ENCODE measurements around the gene RELN. TPM values are rescaled to one million over a fixed set of nuclear protein-coding genes. Genes with fewer than 3 reads are reported as not detected.

RELN gene
- total and polyA plus RNA-seq, 2 of the 13 experiments (the other 11 are each of a cell fraction or from before 2014, with no cell fraction given), result 315 to 332 TPM

DNA sequence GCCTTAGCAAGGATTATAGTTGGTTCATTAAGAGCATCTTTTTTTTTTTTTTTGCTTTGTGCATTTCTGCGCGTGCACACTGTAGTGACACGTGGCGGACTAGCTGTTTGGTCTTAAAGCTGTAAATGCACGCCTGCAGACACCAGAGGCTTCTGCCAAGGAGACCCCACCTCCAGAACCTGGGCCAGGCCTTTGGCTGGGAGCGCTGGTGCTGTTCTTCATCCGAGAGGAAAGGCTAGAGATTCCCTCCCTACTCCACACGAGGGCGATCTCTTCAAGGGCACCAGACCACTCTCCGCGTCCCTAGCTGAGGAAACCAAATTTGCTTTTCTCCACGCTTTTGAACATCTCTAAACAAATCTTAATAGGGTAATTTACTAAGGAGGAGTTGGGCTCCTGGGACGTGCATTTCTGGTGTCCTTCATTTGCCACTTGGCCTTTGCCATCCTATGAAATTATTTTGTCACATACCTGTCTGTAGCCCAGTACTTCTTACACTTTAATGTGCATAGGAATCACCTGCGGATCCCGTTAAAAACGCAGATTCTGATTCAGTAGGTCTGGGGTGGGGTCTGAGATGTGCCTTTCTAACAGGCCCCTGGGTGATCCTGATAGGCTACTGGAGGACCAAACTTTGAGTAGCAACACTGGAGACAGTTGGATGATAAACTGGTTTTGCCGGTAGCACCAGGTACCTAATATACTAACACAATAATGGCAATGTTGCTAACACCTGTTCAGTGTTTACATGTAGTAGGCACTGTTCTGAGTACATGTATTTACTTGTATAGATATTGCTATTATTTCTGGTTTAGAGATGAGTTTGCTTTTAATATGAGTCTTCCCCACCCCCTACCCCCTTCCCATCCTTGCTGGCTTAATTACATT, 542.1 kb downstream of the RELN start (continued):
- TF ChIP-seq, protein P1, sequence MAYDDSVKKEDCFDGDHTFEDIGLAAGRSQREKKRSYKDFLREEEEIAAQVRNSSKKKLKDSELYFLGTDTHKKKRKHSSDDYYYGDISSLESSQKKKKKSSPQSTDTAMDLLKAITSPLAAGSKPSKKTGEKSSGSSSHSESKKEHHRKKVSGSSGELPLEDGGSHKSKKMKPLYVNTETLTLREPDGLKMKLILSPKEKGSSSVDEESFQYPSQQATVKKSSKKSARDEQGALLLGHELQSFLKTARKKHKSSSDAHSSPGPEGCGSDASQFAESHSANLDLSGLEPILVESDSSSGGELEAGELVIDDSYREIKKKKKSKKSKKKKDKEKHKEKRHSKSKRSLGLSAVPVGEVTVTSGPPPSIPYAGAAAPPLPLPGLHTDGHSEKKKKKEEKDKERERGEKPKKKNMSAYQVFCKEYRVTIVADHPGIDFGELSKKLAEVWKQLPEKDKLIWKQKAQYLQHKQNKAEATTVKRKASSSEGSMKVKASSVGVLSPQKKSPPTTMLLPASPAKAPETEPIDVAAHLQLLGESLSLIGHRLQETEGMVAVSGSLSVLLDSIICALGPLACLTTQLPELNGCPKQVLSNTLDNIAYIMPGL (CRISPR knock-in tag; IDR thresholded peaks at IDR 0.05; ENCODE audit: borderline replicate concordance in 1 of 2, low read depth in 1 of 2), result 0 out of 4 replicates have a peak, but pooled peaks of 1 of the 2 experiments have one; percentile 45
- TF ChIP-seq, protein P2, sequence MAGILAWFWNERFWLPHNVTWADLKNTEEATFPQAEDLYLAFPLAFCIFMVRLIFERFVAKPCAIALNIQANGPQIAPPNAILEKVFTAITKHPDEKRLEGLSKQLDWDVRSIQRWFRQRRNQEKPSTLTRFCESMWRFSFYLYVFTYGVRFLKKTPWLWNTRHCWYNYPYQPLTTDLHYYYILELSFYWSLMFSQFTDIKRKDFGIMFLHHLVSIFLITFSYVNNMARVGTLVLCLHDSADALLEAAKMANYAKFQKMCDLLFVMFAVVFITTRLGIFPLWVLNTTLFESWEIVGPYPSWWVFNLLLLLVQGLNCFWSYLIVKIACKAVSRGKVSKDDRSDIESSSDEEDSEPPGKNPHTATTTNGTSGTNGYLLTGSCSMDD (CRISPR knock-in tag; IDR thresholded peaks at IDR 0.05), result no peak
- TF ChIP-seq, protein P3, sequence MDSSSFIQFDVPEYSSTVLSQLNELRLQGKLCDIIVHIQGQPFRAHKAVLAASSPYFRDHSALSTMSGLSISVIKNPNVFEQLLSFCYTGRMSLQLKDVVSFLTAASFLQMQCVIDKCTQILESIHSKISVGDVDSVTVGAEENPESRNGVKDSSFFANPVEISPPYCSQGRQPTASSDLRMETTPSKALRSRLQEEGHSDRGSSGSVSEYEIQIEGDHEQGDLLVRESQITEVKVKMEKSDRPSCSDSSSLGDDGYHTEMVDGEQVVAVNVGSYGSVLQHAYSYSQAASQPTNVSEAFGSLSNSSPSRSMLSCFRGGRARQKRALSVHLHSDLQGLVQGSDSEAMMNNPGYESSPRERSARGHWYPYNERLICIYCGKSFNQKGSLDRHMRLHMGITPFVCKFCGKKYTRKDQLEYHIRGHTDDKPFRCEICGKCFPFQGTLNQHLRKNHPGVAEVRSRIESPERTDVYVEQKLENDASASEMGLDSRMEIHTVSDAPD (CRISPR knock-in tag; IDR thresholded peaks at IDR 0.05), result no peak
- no peak for TF ChIP-seq ZNF12 (CRISPR knock-in tag; IDR thresholded peaks at IDR 0.05)
- TF ChIP-seq KDM5A (IDR thresholded peaks at IDR 0.05; ENCODE audit: borderline replicate concordance, low read length), result no peak
- TF ChIP-seq ZNF652 (CRISPR knock-in tag; IDR thresholded peaks at IDR 0.05; ENCODE audit: borderline replicate concordance, low read depth), result no peak
- 0 out of 2 replicates have a peak, but pooled peaks have one; percentile 16 for TF ChIP-seq FOXA3 (CRISPR knock-in tag; IDR thresholded peaks at IDR 0.05)
